T-helper 2 cell treated with Interferon-gamma antibody and Interleukin-4, amounts not matched to agents 100 ng/mL and 5 ng/mL, for 36 hours (primary cell): Measurements from ENCODE around the gene CHCHD6. TPM values are rescaled to one million over a fixed set of nuclear protein-coding genes. Genes with fewer than 3 reads are reported as not detected.

Source experiments
- intact Hi-C: fragments of 100-400 bp; cut with micrococcal nuclease; formaldehyde crosslinking; loops from one replicate; pipeline ENCODE4 v1.15.1; 2023
- total RNA-seq: library from RNA; stranded (reverse); gene quantifications from 2 replicates; pipeline ENCODE4 v1.2.3, GENCODE V29; 2022

Gene CHCHD6
- total RNA-seq, 1 donor from 2014 or later: 7.0 TPM

GRCh38 chr3:127002195-127003174 lies 298.4 kb downstream of the CHCHD6 start:
- intact Hi-C loops: no loop called here

GRCh38 chr3:127003175-127003555 lies 299.1 kb downstream of the CHCHD6 start:
- intact Hi-C loops: no loop called here

GRCh38 chr3:127003601-127004280 lies 299.7 kb downstream of the CHCHD6 start:
- intact Hi-C loops: no loop called here

GRCh38 chr3:127004641-127005397 lies 300.8 kb downstream of the CHCHD6 start:
- intact Hi-C loops: no loop called here

GRCh38 chr3:127005864-127006500 lies 301.9 kb downstream of the CHCHD6 start:
- intact Hi-C loops: no loop called here

GRCh38 chr3:127006781-127007436 lies 302.9 kb downstream of the CHCHD6 start:
- intact Hi-C loops: no loop called here

- intact Hi-C loops: no loop called here
Observed at GRCh38 chr3:127008236-127008635, 304.2 kb downstream of the CHCHD6 start.

GRCh38 chr3:127009531-127009930 lies 305.5 kb downstream of the CHCHD6 start:
- intact Hi-C loops: no loop called here

Other genes with a start within 250 kb of the CHCHD6 start
- 28.1 and 28.6 TPM in 2 replicates for gene ZXDC, start 228.3 kb upstream of the CHCHD6 start, total RNA-seq
- not detected in 2 replicates for gene UROC1, start 186.5 kb upstream of the CHCHD6 start, total RNA-seq
- not detected in 2 replicates for gene CHST13, start 180.1 kb upstream of the CHCHD6 start, total RNA-seq
- not detected in 2 replicates for gene C3orf22, start 145.3 kb upstream of the CHCHD6 start, total RNA-seq
- 0.25 and 0.27 TPM in 2 replicates for gene TXNRD3, start 49.1 kb upstream of the CHCHD6 start, total RNA-seq